Tibial nerve (tissue), 4 donors: ENCODE measurements around the gene ZW10. TPM values are rescaled to one million over a fixed set of nuclear protein-coding genes. Genes with fewer than 3 reads are reported as not detected.
A peak's percentile ranks its signal among the peaks of the same experiment; 100 is the strongest.
"Not testable (repeated sequence)": the region's sequence is repeated elsewhere in the genome, so short reads cannot be mapped to it uniquely, and the experiment has no call there.

Experiments used
- DNase-seq, 2 donors: peaks; one replicate each; pipeline ENCODE4 v3.0.0-alpha.2; 2019; ENCODE audit warnings: low spot score in 2 of 2
- H3K27ac ChIP-seq, 4 donors: fragments of 200-600 bp; sonication (generic) in 3 of 4; one replicate each; pipeline ENCODE4 v1.5.1; 2017 to 2019; ENCODE audit warnings: mild to moderate bottlenecking in 1 of 4
- H3K27me3 ChIP-seq, 2 donors: fragments of 200-600 bp; sonication (generic) in 1 of 2; one replicate each; pipeline versions ENCODE4 v1.5.1 to v1.6.0; 2017 to 2019
- H3K36me3 ChIP-seq, 3 donors: fragments of 200-600 bp; sonication (generic); one replicate each; pipeline ENCODE4 v1.5.1; 2018 to 2019
- H3K4me1 ChIP-seq, 4 donors: fragments of 200-600 bp; sonication (generic) in 3 of 4; one replicate each; pipeline ENCODE4 v1.5.1; 2017 to 2019
- H3K4me3 ChIP-seq, 4 donors: fragments of 200-600 bp; sonication (generic) in 3 of 4; one replicate each; pipeline ENCODE4 v1.5.1; 2017 to 2019; ENCODE audit warnings: mild to moderate bottlenecking in 1 of 4, moderate library complexity in 1 of 4
- H3K9me3 ChIP-seq, 4 donors: fragments of 200-600 bp; sonication (generic) in 3 of 4; one replicate each; pipeline ENCODE4 v1.5.1; 2017 to 2019
- EP300 ChIP-seq, 2 donors: sonication (generic); formaldehyde crosslinking; IDR thresholded peaks; one replicate each; pipeline ENCODE4 v1.6.1; 2017; ENCODE audit warnings: antibody characterized with exemption in 2 of 2, mild to moderate bottlenecking in 1 of 2
- POLR2A ChIP-seq, 2 donors: fragments of 450-650 bp; IDR thresholded peaks; one replicate each; pipeline ENCODE4 v1.6.1; 2017; ENCODE audit warnings: antibody characterized with exemption in 2 of 2, mild to moderate bottlenecking in 2 of 2, moderate library complexity in 2 of 2
- WGBS, 2 donors: methylation state at CpG; one replicate each; pipeline ENCODE4 v1.1.5; 2018; 5-methylcytosine and 5-hydroxymethylcytosine counted together
- total RNA-seq, 4 donors: library from RNA; depleted of rRNA; stranded (reverse); fragments of >200 nt; gene quantifications; one replicate each; pipeline ENCODE4 v1.1.0, GENCODE V29; 2016
- TF ChIP-seq, protein P1 (sequence below), 5 experiments: fragments of 200-600 bp in 3 of 5; fragments of 450-650 bp in 2 of 5; sonication (generic) in 3 of 5; IDR thresholded peaks; one replicate each; pipeline ENCODE4 v1.5.1; 2016 to 2019; ENCODE audit warnings: antibody characterized with exemption in 5 of 5, mild to moderate bottlenecking in 3 of 5, moderate library complexity in 2 of 5

The ZW10 gene
- total RNA-seq, 4 donors from 2014 or later: 9.8 to 14.2 (median 12.6) TPM

DNA sequence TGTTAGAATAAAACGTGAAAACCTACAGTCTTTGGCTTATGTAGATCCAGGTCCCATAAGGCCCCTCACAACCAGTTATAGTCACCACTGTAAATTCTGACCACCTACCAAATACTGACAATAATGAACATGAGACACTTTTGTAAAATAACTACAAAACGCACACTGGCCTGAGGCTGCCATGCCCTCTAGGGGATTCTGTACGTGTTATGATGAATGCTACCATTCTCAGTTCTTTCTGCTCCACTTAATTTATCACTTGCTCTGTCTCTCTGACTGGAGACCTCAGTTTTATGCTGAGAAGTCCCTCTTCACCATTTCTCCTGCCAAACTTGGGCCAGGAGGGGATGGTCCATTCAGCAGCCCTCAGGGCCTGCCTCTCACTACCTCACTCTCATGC is 48.7 kb downstream of the ZW10 start:
- no peak for TF ChIP-seq POLR2A (IDR thresholded peaks at IDR 0.05)
- TF ChIP-seq, protein P1, sequence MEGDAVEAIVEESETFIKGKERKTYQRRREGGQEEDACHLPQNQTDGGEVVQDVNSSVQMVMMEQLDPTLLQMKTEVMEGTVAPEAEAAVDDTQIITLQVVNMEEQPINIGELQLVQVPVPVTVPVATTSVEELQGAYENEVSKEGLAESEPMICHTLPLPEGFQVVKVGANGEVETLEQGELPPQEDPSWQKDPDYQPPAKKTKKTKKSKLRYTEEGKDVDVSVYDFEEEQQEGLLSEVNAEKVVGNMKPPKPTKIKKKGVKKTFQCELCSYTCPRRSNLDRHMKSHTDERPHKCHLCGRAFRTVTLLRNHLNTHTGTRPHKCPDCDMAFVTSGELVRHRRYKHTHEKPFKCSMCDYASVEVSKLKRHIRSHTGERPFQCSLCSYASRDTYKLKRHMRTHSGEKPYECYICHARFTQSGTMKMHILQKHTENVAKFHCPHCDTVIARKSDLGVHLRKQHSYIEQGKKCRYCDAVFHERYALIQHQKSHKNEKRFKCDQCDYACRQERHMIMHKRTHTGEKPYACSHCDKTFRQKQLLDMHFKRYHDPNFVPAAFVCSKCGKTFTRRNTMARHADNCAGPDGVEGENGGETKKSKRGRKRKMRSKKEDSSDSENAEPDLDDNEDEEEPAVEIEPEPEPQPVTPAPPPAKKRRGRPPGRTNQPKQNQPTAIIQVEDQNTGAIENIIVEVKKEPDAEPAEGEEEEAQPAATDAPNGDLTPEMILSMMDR (IDR thresholded peaks at IDR 0.05): peak in 1 of 5 experiments; percentile 7
- H3K4me1 ChIP-seq: peaks cover 0 to 42% (median 10%) of the 10 kb centered on the region in 4 donors
- no peaks in the 10 kb centered on the region for H3K9me3 ChIP-seq
- no peak overlapping the region for H3K4me3 ChIP-seq
- H3K36me3 ChIP-seq: peaks cover 0 to 16% (median 0%) of the 10 kb centered on the region in 3 donors
- H3K27me3 ChIP-seq: no peaks in the 10 kb centered on the region
- 68 to 79% methylated on average over 3 of the region's 3 CpGs for WGBS, 2 donors
- H3K27ac ChIP-seq: no peak overlapping the region
- no peak for DNase-seq

DNA sequence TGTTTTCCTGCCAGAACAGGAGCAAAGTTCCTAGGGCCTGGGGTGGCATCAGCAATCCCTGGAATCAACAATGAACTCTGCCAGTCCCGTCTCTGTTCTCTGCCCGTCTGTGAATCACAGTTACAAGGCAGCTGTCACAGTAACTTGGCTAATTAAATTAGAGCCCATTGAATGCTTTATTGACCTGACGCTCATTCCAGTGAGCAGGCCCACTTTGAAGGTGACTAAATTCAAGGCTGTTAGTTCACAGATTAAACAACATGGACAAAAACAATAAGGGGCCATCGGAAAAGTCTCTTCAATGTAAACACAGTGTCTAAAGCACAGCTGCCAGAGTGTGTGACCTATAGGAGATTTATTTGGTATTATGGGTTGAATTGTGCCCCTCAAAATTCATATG is 49.7 kb downstream of the ZW10 start:
- Histone ChIP-seq H3K9me3 (no peaks in the 10 kb centered on the region), H3K27me3 (no peaks in the 10 kb centered on the region), H3K4me1 (peaks cover 0 to 40% (median 10%) of the 10 kb centered on the region in 4 donors), H3K27ac (no peak overlapping the region), H3K36me3 (peaks cover 0 to 26% (median 0%) of the 10 kb centered on the region in 3 donors), H3K4me3 (no peak overlapping the region)
- 60 to 63% methylated on average over 4 of the region's 4 CpGs for WGBS, 2 donors
- TF ChIP-seq, protein P1 (IDR thresholded peaks at IDR 0.05): no peak
- TF ChIP-seq POLR2A (IDR thresholded peaks at IDR 0.05) (no peak), EP300 (IDR thresholded peaks at IDR 0.05) (no peak)
- DNase-seq: no peak

DNA sequence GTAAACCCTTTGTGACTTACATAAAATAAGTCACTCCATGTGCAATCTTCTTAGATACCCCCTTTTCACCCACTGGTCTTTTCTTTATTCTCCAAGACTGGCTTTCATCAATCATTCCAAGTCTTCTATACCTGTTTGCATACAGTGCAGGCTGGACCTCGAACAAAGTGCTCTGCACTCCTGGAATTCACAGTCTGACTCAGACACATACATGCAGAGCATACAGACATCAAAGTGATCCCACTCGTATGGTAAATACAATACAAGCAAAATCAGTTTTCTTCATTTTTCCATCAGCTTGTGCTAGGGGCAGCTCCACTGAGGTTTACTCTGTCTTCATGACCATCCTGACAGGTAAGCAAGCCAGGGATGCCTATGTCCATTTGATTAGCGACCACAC is 50.6 kb downstream of the ZW10 start:
- peaks cover 0 to 34% (median 0%) of the 10 kb centered on the region in 3 donors for H3K36me3 ChIP-seq
- peak overlapping the region in 1 of 4 donors; percentile 59 for H3K27ac ChIP-seq
- no peaks in the 10 kb centered on the region for H3K9me3 ChIP-seq
- H3K27me3 ChIP-seq: no peaks in the 10 kb centered on the region
- DNase-seq: no peak
- H3K4me3 ChIP-seq: no peak overlapping the region
- peaks cover 0 to 40% (median 10%) of the 10 kb centered on the region in 4 donors for H3K4me1 ChIP-seq
- WGBS, 2 donors: 73 to 74% methylated on average over 3 of the region's 3 CpGs
- no peak for TF ChIP-seq EP300 (IDR thresholded peaks at IDR 0.05)
- TF ChIP-seq, protein P1 (IDR thresholded peaks at IDR 0.05): no peak
- no peak for TF ChIP-seq POLR2A (IDR thresholded peaks at IDR 0.05)

DNA sequence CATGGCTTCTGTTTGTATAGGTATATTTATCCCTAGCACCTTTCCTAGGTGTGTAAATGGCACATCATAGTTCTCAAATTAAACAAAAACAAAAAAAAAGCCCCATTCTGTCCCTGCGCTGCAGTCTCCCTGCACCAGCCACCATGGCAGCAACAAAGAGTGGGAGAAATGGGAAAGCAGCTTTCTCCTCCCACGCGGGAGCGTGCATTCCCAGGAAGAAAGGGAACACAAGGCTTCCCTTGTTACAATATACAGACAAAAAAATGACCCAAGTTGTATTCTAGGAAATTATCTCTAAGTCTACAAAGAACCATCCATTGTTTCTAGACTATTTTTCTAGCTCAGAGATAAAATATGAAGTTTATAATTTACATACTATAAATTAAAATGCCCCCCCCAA is 51.3 kb downstream of the ZW10 start:
- Histone ChIP-seq H3K4me1 (peaks cover 0 to 40% (median 10%) of the 10 kb centered on the region in 4 donors), H3K27me3 (no peaks in the 10 kb centered on the region), H3K36me3 (peaks cover 0 to 35% (median 0%) of the 10 kb centered on the region in 3 donors), H3K9me3 (no peaks in the 10 kb centered on the region), H3K27ac (peak overlapping the region in 2 of 4 donors; percentile 37 to 59), H3K4me3 (no peak overlapping the region)
- TF ChIP-seq EP300 (IDR thresholded peaks at IDR 0.05): peak in 1 of 2 donors; percentile 78
- TF ChIP-seq, protein P1 (IDR thresholded peaks at IDR 0.05): no peak
- 34 to 51% methylated on average over 4 of the region's 4 CpGs for WGBS, 2 donors
- DNase-seq: no peak

DNA sequence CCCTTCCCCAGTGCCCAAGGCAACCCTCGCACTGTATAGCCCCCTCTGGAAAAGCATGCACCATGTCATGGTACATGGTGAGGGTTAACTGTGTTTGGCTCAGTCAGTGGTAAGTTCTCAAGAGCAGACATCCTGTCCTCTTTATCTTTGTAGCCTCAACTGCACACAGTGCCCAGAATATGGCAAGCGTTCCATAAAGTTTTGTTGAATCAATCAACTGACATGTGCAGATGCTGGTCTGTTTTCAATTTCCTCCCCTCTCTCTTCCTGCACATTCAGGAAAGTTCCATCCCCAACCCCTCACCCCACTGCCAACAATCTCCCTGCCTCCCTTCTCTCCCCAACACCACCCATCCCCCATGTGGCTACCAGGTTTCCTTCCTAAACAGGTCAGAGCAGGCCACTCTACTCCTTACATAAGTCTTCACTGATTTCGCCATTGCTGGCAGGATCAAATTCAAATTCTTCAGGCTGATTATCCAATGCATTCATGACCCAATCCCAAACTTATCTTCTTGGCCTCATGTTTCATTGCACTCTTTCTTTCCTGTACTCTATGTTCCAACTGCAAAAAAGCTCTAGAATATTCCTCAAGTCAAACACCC is 51.9 kb downstream of the ZW10 start:
- H3K36me3 ChIP-seq: peaks cover 0 to 35% (median 0%) of the 10 kb centered on the region in 3 donors
- TF ChIP-seq, protein P1 (IDR thresholded peaks at IDR 0.05): no peak
- TF ChIP-seq POLR2A (IDR thresholded peaks at IDR 0.05) (no peak), EP300 (IDR thresholded peaks at IDR 0.05) (no peak)
- WGBS, 2 donors: 83 to 84% methylated on average over 3 of the region's 3 CpGs

DNA sequence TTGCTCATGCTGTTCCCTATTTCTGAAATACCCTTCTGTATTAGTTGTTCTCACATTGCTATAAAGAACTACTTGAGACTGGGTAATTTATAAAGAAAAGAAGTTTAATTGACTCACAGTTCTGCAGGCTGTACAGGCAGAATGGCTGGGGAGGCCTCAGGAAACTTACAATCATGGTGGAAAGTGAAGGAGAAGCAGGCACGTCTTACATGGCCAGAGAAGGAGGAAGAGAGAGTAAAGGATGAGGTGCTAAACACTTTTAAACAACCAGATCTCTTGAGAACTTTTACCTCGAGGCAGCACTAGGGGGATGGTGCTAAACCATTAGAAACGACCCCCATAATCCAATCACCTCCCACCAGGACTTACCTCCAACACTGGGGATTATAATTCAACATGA is 53.0 kb downstream of the ZW10 start:
- 56 to 78% methylated on average over 3 of the region's 3 CpGs for WGBS, 2 donors
- not testable (repeated sequence) for H3K4me3 ChIP-seq, H3K27me3 ChIP-seq, H3K9me3 ChIP-seq, H3K27ac ChIP-seq, DNase-seq
- H3K36me3 ChIP-seq: peaks cover 0 to 39% (median 0%) of the 10 kb centered on the region in 3 donors
- peaks cover 0 to 51% (median 11%) of the 10 kb centered on the region in 4 donors for H3K4me1 ChIP-seq

More for the DNA sequence above, 51.9 kb downstream of the ZW10 start:
- DNase-seq: no peak
- no peaks in the 10 kb centered on the region for H3K27me3 ChIP-seq
- H3K27ac ChIP-seq: peak overlapping the region in 2 of 4 donors; percentile 37 to 59
- no peak overlapping the region for H3K4me3 ChIP-seq
- no peaks in the 10 kb centered on the region for H3K9me3 ChIP-seq
- peaks cover 0 to 40% (median 10%) of the 10 kb centered on the region in 4 donors for H3K4me1 ChIP-seq
